ENCODE data around the gene ZC3H7A.

The ZC3H7A gene

GRCh38 chr16:11768849-11769248 lies 28.2 kb downstream of the ZC3H7A start:
- no peak for DNase-seq

- DNase-seq: no peak
Observed at GRCh38 chr16:11762431-11762830, 34.6 kb downstream of the ZC3H7A start.

GRCh38 chr16:11759997-11760396 lies 37.1 kb downstream of the ZC3H7A start:
- no peak for DNase-seq

GRCh38 chr16:11759163-11759834 lies 37.8 kb downstream of the ZC3H7A start:
- no peak for DNase-seq

GRCh38 chr16:11757671-11758545 lies 39.1 kb downstream of the ZC3H7A start:
- no peak for DNase-seq

- DNase-seq: no peak
Observed at GRCh38 chr16:11756248-11756647, 40.8 kb downstream of the ZC3H7A start.

- DNase-seq: no peak
Observed at GRCh38 chr16:11755022-11755760, 41.9 kb downstream of the ZC3H7A start.

GRCh38 chr16:11752856-11753255 lies 44.2 kb downstream of the ZC3H7A start:
- no peak for DNase-seq

- no peak for DNase-seq
Observed at GRCh38 chr16:11750056-11750455, 47.0 kb downstream of the ZC3H7A start.

GRCh38 chr16:11748404-11749254 lies 48.4 kb downstream of the ZC3H7A start:
- no peak for DNase-seq

GRCh38 chr16:11747949-11748403 lies 49.1 kb downstream of the ZC3H7A start:
- DNase-seq: no peak

GRCh38 chr16:11744075-11744470 lies 53.0 kb downstream of the ZC3H7A start:
- DNase-seq: no peak

- no peak for DNase-seq
Observed at GRCh38 chr16:11743308-11744074, 53.6 kb downstream of the ZC3H7A start.

GRCh38 chr16:11742536-11743307 lies 54.3 kb downstream of the ZC3H7A start, which contains the start of gene TXNDC11:
Gene TXNDC11, minus strand, starts transcription at chr16:11742857. Its CDS starts 127 bp downstream, at chr16:11742730.
- DNase-seq: peak; percentile 99

GRCh38 chr16:11742093-11742535 lies 54.9 kb downstream of the ZC3H7A start:
- peak; percentile 57 for DNase-seq

GRCh38 chr16:11740567-11740966 lies 56.5 kb downstream of the ZC3H7A start:
- no peak for DNase-seq

- DNase-seq: no peak
Observed at GRCh38 chr16:11738742-11739544, 58.1 kb downstream of the ZC3H7A start.

- no peak for DNase-seq
Observed at GRCh38 chr16:11737713-11738112, 59.3 kb downstream of the ZC3H7A start.

GRCh38 chr16:11736903-11737302 lies 60.2 kb downstream of the ZC3H7A start:
- no peak for DNase-seq

GRCh38 chr16:11735787-11736186 lies 61.3 kb downstream of the ZC3H7A start:
- no peak for DNase-seq
